HG02852 (cell line): ENCODE results near the gene RARS2.
"Not testable (repeated sequence)": the region's sequence is repeated elsewhere in the genome, so short reads cannot be mapped to it uniquely, and the experiment has no call there.

ENCODE experiments used
- ATAC-seq: cut with Tn5 transposase; IDR thresholded peaks from one replicate; pipeline ENCODE4 v1.9.1; 2021; ENCODE audit warnings: mild to moderate bottlenecking, moderate library complexity; ENCODE audit not compliant: unreplicated experiment

RARS2 gene

GRCh38 chr6:87504441-87504840 is 85.3 kb downstream of the RARS2 start:
- ATAC-seq = no peak

GRCh38 chr6:87501809-87502572 is 87.8 kb downstream of the RARS2 start:
- ATAC-seq = no peak

- no peak for ATAC-seq
Measured at GRCh38 chr6:87498048-87498447, 91.7 kb downstream of the RARS2 start.

GRCh38 chr6:87494761-87495422 is 94.9 kb downstream of the RARS2 start:
- peak; percentile 92 for ATAC-seq

GRCh38 chr6:87489326-87489725 is 100.5 kb downstream of the RARS2 start:
- not testable (repeated sequence) for ATAC-seq

GRCh38 chr6:87487555-87487954 is 102.2 kb downstream of the RARS2 start:
- ATAC-seq = no peak

GRCh38 chr6:87484491-87484890 is 105.3 kb downstream of the RARS2 start:
- no peak for ATAC-seq

- no peak for ATAC-seq
Measured at GRCh38 chr6:87483929-87484328, 105.9 kb downstream of the RARS2 start.

- ATAC-seq = no peak
Measured at GRCh38 chr6:87482366-87482765, 107.4 kb downstream of the RARS2 start.

GRCh38 chr6:87481931-87482330 is 107.9 kb downstream of the RARS2 start:
- no peak for ATAC-seq

GRCh38 chr6:87473419-87473903 is 116.3 kb downstream of the RARS2 start:
- ATAC-seq = peak; percentile 69

GRCh38 chr6:87472525-87473418 is 117.0 kb downstream of the RARS2 start, which contains the start of gene SLC35A1:
Gene SLC35A1, plus strand, starts transcription at chr6:87472974. Its CDS starts 30 bp downstream, at chr6:87473004.
- ATAC-seq = peak; percentile 95

- ATAC-seq = no peak
Measured at GRCh38 chr6:87465051-87465450, 124.7 kb downstream of the RARS2 start.
